NCI-H2029 (cell line): Measurements from ENCODE around the gene PLPPR1.
"Not testable (repeated sequence)": the region's sequence is repeated elsewhere in the genome, so short reads cannot be mapped to it uniquely, and the experiment has no call there.

Source experiments
- DNase-seq: peaks from one replicate; lab custom pipeline; 2025; lab: John Stamatoyannopoulos, UW

The PLPPR1 gene

DNA sequence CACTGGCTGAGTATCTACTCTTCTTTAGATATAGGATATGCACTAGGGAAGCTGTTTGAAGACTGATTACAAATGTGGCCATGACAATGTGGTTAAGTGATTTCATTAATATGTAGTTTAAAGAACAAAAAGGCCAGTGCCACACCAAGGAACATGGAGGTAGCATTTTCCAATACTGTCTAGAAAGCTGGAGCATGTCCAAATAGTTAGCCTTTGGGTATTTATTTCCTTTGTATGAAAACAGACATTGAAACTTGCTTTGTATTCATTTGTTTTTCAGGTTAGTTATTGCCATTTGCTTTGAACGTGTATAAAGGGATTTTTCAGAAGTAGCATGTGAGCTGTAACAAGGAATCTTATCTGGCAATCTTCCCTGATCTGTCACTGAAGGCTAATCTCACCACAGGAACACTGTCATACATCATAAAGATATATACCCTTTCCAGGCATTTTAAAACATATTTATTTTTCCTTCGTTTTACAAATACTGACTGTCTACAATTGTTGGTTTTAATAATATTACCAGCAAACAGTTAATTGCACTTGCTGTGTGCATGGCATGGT, 93.4 kb downstream of the PLPPR1 start:
- no peak for DNase-seq

DNA sequence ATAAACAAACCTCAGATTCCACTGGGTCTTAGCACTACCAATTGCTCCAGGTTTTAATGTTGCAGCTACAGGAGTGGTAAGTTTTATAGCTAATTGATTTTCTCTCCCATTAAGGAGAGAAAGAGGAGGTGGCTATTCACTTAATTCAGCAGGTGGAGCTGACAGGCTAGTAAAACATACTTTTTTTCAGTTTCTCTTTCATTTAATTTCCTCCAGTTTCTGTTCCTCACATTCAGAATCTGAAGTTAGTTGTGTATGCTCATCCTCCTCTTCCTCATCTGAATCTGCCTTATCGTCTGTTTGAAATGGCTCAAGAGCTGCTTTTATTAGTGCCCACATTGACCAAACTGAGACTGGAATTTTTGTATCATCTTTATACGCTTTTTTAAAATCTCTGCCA, 98.0 kb downstream of the PLPPR1 start:
- no peak for DNase-seq

DNA sequence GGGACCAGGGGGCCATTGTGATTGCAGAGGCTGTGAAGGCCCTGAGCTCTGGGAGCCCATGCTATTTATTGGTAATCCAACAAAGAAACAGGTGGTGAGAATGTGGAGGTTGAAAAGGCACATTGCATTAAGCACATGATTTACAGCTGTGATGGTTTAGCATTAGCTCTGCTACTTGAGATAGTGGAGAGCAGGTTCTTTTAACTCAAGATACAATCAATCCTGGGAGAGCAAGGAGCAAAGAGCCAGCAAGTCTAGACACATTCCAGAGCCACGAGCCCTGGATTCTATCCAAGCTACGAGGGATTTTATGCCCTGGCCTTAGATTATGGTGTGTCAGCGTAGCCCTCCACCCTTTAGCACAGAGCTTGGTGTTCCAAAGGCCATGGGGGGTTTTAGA, 98.8 kb downstream of the PLPPR1 start:
- DNase-seq = not testable (repeated sequence)

DNA sequence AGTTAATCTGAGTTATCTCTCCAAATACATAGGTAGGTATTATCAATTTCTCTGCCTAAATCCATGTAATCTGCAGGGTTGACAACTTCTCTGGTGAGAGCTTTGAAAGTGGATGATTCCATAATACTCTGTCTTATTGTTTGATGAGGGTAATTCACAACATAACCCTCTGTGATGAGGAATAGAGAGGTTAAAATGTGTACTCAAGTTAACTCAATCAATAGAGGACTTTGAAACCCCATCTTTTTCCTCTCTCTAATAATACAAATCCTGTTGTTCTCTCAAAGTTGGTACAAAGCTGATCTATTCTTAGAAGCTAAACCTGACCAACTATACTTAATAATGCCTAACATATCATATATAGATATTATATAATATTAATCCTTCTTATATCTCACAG, 100.1 kb downstream of the PLPPR1 start:
- DNase-seq = no peak

DNA sequence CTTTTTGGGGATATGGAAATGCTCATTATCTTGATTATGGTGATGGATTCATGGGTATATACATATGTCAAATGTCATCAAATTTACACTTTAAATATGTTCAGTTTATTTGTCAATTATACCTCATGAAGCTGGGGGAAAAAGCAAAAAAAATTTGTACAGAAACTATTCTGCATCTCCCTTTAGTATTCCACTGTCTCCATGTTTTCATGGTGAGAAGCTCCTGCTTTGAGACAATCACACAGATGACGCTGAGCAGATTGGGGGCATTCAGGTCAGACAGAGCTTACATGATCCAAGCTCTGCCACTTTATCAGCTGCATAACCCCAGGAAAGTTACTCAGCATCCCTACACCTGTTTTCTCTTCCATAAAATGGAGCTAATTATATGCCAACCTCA, 101.5 kb downstream of the PLPPR1 start:
- no peak for DNase-seq

DNA sequence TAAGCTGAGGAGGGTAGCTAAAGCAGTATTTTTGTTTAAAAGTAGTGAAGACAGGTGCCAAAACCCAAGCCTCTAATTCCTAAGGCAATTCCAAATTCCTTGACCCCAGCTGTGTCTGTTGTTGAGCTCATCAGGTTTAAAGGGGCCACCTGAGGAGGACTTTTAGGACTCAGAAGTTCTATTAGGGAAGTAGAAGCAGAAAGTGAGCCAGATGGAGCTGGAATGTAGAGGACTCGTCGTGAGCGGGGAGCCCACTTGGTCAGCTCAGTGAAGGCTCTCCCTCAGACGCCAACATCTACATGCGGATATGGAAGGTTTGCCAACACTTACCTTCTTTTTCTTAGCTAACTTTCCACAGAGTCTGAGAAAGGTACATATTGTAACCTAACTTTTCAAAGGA, 102.8 kb downstream of the PLPPR1 start:
- no peak for DNase-seq

DNA sequence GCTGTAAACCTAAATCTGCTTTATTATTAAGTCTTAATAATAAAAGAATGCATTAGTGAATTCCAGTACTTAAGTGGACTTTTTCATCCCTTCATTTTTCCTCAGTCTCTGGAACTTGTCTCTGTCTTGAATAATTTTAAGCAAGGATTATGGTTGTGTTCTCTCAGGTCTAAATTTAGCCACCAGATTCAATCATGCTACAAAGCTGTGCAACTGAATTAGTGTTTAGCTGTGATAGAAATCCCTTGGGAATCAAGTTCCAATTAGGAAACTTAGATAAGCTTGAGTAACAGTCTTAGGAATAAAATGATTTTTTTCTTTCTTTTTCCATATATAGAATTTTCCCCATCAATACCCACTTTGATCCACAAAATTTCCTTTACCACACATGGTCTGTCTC, 104.3 kb downstream of the PLPPR1 start:
- DNase-seq = no peak

DNA sequence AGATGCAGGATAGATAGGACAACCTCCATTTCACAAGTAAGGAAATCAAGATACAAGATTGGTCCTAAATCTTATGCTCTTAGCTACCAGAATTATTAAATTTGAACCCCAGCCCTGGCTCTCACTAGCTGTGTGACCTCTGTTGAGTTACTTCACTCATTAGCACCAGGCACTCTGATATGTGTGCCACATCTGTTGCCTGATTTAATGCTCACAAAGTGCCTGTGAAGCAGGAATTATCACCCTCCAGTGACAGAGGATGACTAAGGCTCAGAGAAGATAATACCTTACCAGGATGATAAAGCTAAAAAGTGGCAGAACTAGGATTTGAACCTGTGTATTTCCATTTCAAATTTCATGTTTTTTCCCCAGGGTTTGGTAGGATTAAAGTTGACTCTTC, 110.0 kb downstream of the PLPPR1 start:
- no peak for DNase-seq

DNA sequence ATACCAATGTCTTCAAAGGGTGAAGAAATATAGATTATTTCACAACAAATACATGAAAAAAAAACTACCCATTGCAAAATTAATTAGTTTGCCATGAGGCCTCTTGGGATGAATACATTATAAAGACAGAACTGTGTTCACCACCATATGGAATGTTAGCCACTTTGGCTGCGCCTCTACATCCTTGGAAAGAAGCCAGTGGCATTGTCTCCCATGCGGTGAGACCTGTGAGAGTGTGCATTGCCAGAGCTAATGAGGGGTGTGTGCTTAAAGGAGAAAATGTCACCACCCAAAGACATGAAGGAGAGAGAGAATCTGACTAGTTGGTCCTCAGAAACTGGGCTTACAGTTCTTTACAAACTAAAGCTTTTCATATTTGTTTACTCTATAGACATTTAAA, 110.6 kb downstream of the PLPPR1 start:
- DNase-seq = peak; percentile 46

DNA sequence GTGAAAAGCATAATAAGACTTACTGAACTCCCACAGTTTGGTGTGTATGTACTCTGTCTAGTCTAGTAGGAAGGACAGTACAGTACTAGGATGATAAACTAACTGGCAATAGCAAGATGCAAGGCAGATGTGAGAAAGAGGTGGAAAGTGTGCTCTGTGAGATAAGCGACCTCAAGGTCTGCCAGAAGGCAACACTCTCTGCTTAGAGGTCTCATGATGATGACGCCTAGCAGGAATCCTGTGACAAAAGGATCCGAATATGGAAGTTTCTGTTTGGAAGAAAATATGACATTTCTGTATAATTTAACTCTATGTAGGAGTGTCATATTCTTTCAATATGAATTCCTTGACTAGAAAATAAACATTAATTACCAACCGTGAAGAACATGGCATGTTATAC, 112.2 kb downstream of the PLPPR1 start:
- no peak for DNase-seq

DNA sequence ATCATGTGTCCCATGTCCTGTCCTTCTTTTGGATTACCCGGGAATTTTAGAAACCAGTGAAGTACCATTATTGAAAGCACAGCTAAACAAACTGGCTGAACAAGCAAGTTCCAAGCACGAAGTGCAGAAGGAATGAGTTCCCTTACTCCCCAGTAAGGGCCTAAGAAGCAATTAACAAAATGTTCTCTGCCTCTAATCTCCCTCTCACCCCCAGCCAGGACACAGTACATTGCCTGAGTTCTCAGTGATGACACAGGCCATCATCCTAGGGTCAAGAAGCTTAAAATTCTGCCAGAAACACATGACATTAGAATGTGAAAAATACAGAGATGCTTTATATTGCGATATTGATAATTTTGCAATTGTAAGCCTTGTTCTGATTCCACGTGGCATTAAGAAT, 118.0 kb downstream of the PLPPR1 start:
- DNase-seq = no peak

DNA sequence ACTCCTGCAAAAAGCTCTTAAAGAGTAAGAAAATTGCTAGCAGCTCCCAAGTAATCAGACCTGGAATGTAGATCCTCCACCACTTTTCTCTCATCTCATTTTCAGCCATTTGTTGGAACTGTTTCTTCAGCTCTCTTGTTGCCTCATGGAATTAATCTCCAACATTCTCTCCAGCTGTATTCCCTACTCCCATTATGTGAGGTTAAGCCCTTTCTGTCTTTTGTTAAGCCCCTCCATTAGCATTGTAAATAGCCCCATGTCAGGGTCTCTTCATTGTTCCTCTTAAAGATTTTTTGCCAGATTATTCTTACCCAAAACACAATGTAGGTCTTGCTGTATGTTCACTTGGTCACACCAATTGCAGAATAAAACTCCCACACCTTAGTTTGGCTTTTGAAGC, 119.8 kb downstream of the PLPPR1 start:
- no peak for DNase-seq

DNA sequence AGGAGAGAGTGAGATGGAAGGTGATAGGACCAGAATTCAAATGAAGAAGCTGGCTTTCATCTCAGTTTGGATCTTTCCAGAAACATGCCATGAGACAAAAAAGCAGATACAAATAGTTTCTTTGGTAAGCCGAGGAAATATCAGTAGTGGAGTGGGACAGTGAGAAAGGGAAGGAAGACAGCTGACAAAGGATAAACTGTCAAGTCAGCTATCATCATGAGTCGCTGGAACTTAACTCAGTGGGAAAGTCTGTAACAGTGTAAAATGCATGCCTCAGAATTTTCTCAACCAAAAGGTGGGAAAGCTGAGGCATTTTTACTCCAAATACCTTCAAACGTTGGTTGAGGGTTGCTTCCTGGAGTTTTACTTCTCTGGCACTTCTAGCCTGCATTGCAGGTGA, 129.8 kb downstream of the PLPPR1 start:
- no peak for DNase-seq

DNA sequence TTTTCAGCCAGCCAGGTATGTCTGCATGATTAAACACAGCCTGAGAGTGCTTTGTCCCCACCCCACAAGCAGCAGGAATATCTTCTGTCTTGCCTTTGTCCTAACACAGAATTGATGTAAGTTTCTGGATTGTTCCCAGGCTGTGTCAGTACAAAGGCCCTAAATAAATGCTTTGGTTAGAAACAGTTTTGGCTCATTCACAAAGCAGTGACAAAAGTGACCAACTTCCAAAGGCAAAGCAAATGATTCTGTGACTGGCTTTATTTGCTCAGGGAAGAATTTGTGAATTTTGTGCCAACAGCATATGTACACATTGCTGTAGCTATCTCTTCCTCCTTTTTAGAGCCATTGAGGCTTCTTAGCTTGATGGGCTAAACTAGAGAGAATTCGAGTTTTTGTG, 133.7 kb downstream of the PLPPR1 start:
- no peak for DNase-seq

DNA sequence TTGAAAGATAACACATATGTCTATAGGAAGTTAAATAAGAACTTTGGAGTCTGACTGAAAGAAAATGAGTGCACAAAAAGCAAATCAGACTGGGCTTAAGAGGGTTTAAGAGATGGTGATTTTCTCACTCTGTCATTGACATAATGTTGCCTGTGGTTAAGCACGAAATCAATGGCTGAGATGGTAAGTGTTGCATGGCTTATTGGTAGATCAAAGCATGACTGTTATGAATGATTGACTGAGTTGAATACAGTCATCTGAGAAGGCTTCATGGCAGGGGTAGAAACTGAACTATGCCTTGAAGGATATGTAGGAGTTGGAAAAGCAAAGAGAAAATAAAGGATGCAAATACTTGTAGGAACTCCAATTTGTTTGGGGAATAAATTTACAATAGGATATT, 136.6 kb downstream of the PLPPR1 start:
- no peak for DNase-seq

DNA sequence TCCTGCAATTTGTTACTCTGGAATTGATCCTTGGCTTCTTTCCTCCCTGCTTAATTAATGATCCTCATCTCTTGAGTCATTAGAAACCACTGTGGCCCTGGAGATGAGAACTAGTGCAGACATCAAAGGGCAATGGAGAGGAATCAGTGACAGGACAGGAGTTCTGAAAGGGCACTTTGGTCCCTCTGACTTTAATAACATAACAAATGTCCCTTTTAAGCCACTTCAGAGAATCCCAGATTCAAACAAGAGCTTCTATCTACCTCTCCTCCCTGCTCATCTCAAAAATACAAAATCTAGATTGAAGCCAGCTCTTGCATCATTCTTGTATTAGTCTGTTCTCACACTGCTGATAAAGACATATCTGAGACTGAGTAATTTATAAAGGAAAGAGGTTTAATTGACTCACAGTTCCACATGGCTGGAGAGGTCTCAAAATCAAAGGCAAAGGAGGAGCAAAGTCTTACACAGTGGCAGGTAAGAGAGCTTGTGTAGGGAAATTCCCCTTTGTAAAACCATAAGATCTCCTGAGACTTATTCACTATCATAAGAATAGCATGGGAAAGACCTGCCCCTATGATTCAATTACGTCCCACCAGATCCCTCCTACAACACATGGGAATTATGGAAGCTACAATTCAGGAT, 139.1 kb downstream of the PLPPR1 start:
- no peak for DNase-seq

DNA sequence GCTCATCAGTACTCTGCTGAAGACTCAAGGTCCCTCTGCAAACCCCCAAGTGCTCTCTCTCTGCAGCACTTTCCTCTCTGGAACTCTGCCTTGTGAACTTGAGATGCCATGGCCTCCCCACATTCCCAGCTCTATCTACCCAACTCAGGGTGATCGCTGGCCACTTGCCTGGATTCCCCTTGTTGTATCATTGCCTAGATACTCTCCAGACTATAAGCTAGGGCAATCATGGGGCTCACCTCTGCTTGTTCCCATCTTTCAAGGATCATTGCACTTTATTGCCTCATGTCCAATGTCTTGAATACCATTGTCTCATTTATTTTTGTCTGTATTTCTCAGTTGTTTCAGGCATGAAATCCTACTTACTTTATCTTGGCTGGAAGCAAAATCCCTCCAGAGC, 144.1 kb downstream of the PLPPR1 start:
- no peak for DNase-seq

DNA sequence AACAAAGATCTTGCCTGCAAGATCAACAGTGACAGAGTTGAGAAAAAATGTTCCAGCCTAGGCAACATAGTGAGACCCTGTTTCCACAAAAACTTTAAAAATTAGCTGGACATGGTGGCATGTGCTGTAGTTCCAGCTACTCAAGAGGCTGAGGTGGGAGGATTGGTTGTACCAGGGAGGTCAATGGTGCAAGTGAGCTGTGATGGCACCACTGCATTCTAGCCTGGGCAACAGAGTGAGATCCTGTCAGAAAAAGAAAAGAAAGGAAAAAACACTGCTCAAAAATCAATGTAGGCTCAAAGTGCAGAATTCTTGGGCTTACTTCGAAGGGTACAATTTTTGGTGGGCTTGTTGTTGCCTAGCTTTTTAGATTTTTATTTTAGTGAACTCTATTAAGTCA, 145.4 kb downstream of the PLPPR1 start:
- DNase-seq = no peak

DNA sequence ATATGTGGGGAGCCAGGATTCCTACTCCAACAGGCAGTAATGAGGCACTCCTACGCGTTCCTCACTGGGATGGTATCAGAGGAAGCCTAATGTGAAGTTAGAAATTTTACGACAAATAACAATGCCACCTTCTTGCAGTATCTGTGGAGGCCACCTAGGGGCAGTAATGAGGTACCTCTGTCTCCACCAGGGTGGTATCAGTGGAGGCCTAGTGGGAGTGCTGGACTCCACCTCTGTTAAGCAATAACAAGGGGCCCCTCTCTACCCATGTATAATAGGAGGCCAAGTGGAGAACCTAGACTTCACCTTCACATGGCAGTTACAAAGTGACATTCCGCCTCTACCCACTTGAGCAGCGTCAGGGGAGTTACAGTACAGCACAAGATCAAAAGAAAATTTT, 147.9 kb downstream of the PLPPR1 start:
- DNase-seq = no peak

DNA sequence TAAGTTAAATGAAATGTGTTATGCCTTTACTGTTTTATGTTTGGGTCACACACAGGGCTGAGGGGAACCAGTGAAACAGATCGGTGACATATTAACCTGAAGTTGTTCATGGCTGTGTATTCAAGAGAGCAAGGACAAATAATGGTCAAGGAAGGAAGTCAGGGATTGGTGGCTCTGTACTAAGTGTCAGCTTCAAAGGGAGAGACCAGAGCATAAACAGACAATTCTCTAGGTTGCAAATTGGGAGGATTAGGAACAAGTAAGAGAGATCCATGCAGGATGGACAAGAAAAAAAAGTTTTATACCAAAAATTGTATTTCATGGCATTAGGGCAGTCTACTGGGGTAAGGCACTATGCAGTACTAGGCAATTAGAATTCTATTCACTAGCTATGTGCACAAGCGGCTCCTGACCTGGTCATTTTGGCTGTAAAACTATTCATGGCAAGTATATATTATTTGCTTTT, 156.3 kb downstream of the PLPPR1 start:
- DNase-seq = no peak

DNA sequence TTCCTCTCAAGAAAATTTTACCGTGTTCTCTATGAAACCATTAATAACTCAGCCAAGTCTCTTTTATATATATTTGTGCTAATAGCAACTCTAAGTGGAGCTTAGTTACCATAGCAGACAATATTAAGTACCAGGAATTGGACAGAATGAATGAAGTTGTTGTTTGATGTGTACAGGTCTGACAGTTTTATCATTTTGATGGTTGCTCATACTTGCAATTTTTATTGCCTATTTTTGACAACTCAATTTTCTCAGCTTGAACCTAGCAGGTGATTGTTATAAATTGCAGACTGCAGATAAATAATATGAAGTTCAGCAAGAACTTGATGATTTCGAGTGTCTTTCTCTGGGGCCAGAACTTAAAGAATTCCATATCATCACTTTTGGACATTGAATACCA, 163.2 kb downstream of the PLPPR1 start:
- DNase-seq = no peak

DNA sequence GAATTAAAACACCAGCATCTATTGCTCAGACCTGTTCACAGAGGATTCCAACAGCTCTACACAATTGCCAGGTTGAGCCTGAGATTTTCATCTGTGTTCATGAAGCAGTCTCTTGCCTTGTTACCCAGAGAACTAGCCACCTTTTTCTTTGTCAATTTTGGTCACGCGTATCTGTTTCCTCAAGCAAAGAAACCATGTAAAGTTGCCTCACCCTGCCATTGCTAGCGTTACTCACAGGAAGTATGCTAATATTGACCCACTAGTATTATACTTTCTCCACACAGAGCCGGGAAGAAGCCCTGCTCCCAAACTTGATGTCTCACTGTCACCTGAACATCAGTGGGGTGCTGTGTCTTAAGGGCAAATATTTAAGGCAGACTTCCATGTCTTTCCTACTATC, 168.5 kb downstream of the PLPPR1 start:
- no peak for DNase-seq

DNA sequence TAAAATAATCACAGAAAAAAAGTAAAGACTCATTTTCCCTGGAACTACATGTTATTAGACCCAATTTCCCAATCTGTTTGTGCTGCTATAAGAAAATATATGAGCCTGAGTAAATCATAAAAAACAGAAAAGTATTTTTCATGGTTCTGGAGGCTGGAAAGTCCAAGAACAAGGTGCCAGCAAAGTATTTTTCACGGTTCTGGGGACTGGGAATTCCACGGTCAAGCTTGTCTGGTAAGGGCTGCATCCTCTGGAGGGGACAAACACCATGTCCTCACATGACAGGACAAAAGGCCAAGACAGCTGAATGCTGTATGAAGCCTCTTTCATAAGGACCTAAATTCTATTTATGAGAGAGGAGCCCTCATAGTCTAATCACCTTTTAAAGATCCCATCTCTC, 172.3 kb downstream of the PLPPR1 start:
- DNase-seq = no peak

DNA sequence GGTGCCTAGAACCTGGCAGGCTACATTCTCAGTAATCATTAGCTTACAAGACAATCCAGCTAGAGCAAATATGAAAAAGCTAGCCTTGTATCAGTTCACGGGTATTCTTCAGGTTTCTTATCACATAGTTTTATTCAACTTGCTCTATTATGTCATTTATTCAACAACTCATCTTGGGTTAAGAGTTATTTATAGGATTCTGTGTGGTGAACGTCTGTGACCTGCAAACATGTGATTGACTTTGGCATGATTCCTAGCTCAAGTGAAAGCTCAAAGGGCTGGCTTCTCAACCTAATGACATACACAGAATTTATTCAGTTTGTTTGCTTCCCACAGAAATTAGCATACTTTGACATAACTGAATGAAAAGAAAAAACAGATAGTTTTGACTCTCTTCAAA, 173.1 kb downstream of the PLPPR1 start:
- DNase-seq = no peak
